Measurements from ENCODE around the gene MAP3K15.

The MAP3K15 gene

GRCh38 chrX:19388741-19389140, 126.6 kb downstream of the MAP3K15 start:
- no peak for DNase-seq

- DNase-seq, result no peak
Observed at GRCh38 chrX:19388064-19388679, 127.1 kb downstream of the MAP3K15 start.

GRCh38 chrX:19386679-19387078, 128.6 kb downstream of the MAP3K15 start:
- no peak for DNase-seq

GRCh38 chrX:19382555-19383145, 132.7 kb downstream of the MAP3K15 start:
- peak; percentile 47 for DNase-seq

- no peak for DNase-seq
Observed at GRCh38 chrX:19381326-19381725, 134.0 kb downstream of the MAP3K15 start.

GRCh38 chrX:19377799-19378198, 137.5 kb downstream of the MAP3K15 start:
- no peak for DNase-seq

GRCh38 chrX:19375546-19375945, 139.8 kb downstream of the MAP3K15 start:
- DNase-seq, result no peak

- peak; percentile 3 for DNase-seq
Observed at GRCh38 chrX:19373351-19373891, 141.9 kb downstream of the MAP3K15 start.

- peak; percentile 2 for DNase-seq
Observed at GRCh38 chrX:19372547-19373331, 142.6 kb downstream of the MAP3K15 start.

- peak; percentile 63 for DNase-seq
Observed at GRCh38 chrX:19372170-19372546, 143.2 kb downstream of the MAP3K15 start.

- DNase-seq, result no peak
Observed at GRCh38 chrX:19370061-19370460, 145.2 kb downstream of the MAP3K15 start.

GRCh38 chrX:19368576-19368975, 146.7 kb downstream of the MAP3K15 start:
- DNase-seq, result no peak

GRCh38 chrX:19361701-19362100, 153.6 kb downstream of the MAP3K15 start:
- no peak for DNase-seq

GRCh38 chrX:19360903-19361302, 154.4 kb downstream of the MAP3K15 start:
- no peak for DNase-seq

- DNase-seq, result peak; percentile 8
Observed at GRCh38 chrX:19358521-19358920, 156.8 kb downstream of the MAP3K15 start.

- no peak for DNase-seq
Observed at GRCh38 chrX:19354625-19355024, 160.7 kb downstream of the MAP3K15 start.

- peak; percentile 61 for DNase-seq
Observed at GRCh38 chrX:19350941-19351384, 164.3 kb downstream of the MAP3K15 start.

GRCh38 chrX:19349264-19349663, 166.0 kb downstream of the MAP3K15 start:
- DNase-seq, result no peak

GRCh38 chrX:19347916-19348315, 167.4 kb downstream of the MAP3K15 start:
- DNase-seq, result no peak

- no peak for DNase-seq
Observed at GRCh38 chrX:19344661-19345060, 170.6 kb downstream of the MAP3K15 start.

GRCh38 chrX:19343535-19344408, 171.5 kb downstream of the MAP3K15 start, which contains the start of gene PDHA1:
Gene PDHA1, plus strand, starts transcription at chrX:19343927. Its CDS starts 111 bp downstream, at chrX:19344038.
- peak; percentile 92 for DNase-seq

- DNase-seq, result no peak
Observed at GRCh38 chrX:19343085-19343534, 172.2 kb downstream of the MAP3K15 start.
